ENCODE data around the gene LIAS. TPM values are rescaled to one million over a fixed set of nuclear protein-coding genes. Genes with fewer than 3 reads are reported as not detected.
"Not testable (repeated sequence)": the region's sequence is repeated elsewhere in the genome, so short reads cannot be mapped to it uniquely, and the experiment has no call there.

LIAS gene
- polyA plus RNA-seq, 4 donors = 18.3 to 33.6 (median 25.1) TPM

GRCh38 chr4:39495446-39496213, 36.8 kb downstream of the LIAS start:
- no peak for DNase-seq (ENCODE audit: low read depth in 4 of 4, low spot score in 3 of 4)

- DNase-seq (ENCODE audit: low read depth in 4 of 4, low spot score in 3 of 4) = no peak
Observed at GRCh38 chr4:39497909-39498726, 39.3 kb downstream of the LIAS start.

- DNase-seq (ENCODE audit: low read depth in 4 of 4, low spot score in 3 of 4) = no peak
Observed at GRCh38 chr4:39498727-39499020, 39.8 kb downstream of the LIAS start.

- no peak for DNase-seq (ENCODE audit: low read depth in 4 of 4, low spot score in 3 of 4)
Observed at GRCh38 chr4:39502019-39502663, 43.3 kb downstream of the LIAS start.

GRCh38 chr4:39502664-39503035, 43.8 kb downstream of the LIAS start:
- not testable (repeated sequence) for DNase-seq (ENCODE audit: low read depth in 4 of 4, low spot score in 3 of 4)

GRCh38 chr4:39504538-39504937, 45.7 kb downstream of the LIAS start:
- DNase-seq (ENCODE audit: low read depth in 4 of 4, low spot score in 3 of 4) = no peak

- no peak for DNase-seq (ENCODE audit: low read depth in 4 of 4, low spot score in 3 of 4)
Observed at GRCh38 chr4:39505581-39505980, 46.7 kb downstream of the LIAS start.

GRCh38 chr4:39510348-39510929, 51.6 kb downstream of the LIAS start:
- DNase-seq (ENCODE audit: low read depth in 4 of 4, low spot score in 3 of 4) = no peak

- DNase-seq (ENCODE audit: low read depth in 4 of 4, low spot score in 3 of 4) = not testable (repeated sequence)
Observed at GRCh38 chr4:39514266-39514665, 55.4 kb downstream of the LIAS start.

GRCh38 chr4:39514888-39515401, 56.1 kb downstream of the LIAS start:
- no peak for DNase-seq (ENCODE audit: low read depth in 4 of 4, low spot score in 3 of 4)

GRCh38 chr4:39515669-39516401, 57.0 kb downstream of the LIAS start:
- DNase-seq (ENCODE audit: low read depth in 4 of 4, low spot score in 3 of 4) = not testable (repeated sequence)

GRCh38 chr4:39516407-39516966, 57.6 kb downstream of the LIAS start:
- DNase-seq (ENCODE audit: low read depth in 4 of 4, low spot score in 3 of 4) = no peak

- DNase-seq (ENCODE audit: low read depth in 4 of 4, low spot score in 3 of 4) = no peak
Observed at GRCh38 chr4:39518484-39518883, 59.6 kb downstream of the LIAS start.

- DNase-seq (ENCODE audit: low read depth in 4 of 4, low spot score in 3 of 4) = no peak
Observed at GRCh38 chr4:39521253-39521919, 62.5 kb downstream of the LIAS start.

- DNase-seq (ENCODE audit: low read depth in 4 of 4, low spot score in 3 of 4) = no peak
Observed at GRCh38 chr4:39522068-39522467, 63.2 kb downstream of the LIAS start.

GRCh38 chr4:39524161-39524957, 65.5 kb downstream of the LIAS start:
- DNase-seq (ENCODE audit: low read depth in 4 of 4, low spot score in 3 of 4) = no peak

- no peak for DNase-seq (ENCODE audit: low read depth in 4 of 4, low spot score in 3 of 4)
Observed at GRCh38 chr4:39525822-39526690, 67.2 kb downstream of the LIAS start.

All from left renal pelvis (tissue), 4 donors.